CD4-positive, alpha-beta T cell treated with Interleukin-17A for 1 hour (primary cell): ENCODE data around the gene JAKMIP1.
A peak's percentile ranks its signal among the peaks of the same experiment; 100 is the strongest.

Source experiments
- DNase-seq: peaks from one replicate; pipeline ENCODE4 v3.0.0-alpha.2; 2020

JAKMIP1 gene

GRCh38 chr4:6177587-6178197 lies 22.7 kb downstream of the JAKMIP1 start:
- peak; percentile 80 for DNase-seq

GRCh38 chr4:6175426-6175825 lies 24.9 kb downstream of the JAKMIP1 start:
- DNase-seq = no peak

DNA sequence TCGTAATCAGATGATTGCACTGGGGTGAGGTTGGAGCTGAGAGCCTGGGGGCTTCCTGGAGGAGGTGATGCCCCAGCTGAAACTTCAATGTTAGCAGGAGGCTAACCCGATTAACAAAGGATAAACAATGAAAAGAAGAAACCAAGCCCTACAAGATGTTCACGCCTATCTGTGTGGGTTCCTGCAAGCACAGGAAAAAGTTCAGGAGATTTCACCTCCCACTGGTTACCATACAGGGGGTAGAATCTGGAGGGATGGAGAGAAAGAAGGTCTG lies 27.5 kb downstream of the JAKMIP1 start:
- DNase-seq = no peak

DNA sequence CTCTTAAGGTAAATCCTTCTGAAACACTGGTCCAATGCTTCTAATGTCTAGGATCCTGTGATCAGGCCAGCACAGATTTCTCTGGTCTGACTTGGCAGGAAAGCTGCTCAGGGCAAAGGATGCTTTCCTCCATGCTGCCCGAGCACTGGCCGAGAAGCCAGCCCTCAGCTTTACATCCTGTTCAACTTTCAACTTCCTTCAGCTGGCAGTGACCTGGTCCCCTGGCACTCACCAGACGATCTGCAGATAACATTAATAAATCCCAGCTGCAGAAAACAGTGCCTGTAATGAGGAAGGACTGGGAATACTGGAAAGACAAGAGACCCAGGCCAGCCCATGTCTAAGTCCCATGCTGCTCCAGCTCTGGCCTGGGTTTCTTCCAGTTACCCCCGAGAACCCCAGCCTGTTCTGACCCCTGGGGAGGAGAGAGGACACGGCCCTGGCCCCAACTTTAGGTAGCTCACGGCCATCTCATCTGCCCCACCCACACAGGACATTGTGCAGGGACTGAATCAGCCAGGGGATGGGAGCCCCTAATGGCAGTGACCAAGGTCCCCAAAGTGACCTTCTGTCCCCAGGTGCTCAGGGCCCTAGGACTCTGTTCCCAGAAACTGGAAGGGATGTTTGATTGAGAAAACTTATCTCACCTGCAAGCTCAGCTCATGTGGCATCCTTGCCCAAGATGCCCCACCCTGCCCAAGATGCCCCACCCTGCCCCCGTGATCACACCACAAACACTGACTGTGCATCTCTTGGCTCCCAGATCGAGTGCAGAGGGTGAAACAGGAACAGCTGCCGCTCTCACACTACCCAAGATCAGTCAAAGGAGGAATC lies 28.0 kb downstream of the JAKMIP1 start:
- DNase-seq = peak; percentile 51

DNA sequence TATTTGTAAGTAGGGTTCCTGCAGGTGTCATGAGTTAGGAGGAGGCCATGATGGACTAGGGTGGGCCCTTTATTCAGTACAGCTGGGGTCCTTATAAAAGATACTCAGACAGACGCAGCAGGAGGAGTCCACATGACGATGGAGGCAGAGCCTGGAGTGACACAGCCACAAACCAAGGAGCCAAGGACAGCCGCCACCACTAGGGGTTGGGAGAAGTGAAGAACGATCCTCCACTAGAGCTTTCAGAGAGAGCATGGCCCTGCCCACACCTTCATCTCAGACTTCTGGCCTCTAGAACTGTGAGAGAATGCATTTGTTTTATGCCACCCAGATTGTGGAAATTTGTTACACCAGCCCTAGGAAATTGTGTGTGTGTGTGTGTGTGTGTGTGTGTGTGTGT lies 31.1 kb downstream of the JAKMIP1 start:
- no peak for DNase-seq

GRCh38 chr4:6165766-6166165 lies 34.6 kb downstream of the JAKMIP1 start:
- no peak for DNase-seq

GRCh38 chr4:6162885-6163284 lies 37.5 kb downstream of the JAKMIP1 start:
- no peak for DNase-seq

GRCh38 chr4:6161921-6162464 lies 38.4 kb downstream of the JAKMIP1 start:
- DNase-seq = no peak

DNA sequence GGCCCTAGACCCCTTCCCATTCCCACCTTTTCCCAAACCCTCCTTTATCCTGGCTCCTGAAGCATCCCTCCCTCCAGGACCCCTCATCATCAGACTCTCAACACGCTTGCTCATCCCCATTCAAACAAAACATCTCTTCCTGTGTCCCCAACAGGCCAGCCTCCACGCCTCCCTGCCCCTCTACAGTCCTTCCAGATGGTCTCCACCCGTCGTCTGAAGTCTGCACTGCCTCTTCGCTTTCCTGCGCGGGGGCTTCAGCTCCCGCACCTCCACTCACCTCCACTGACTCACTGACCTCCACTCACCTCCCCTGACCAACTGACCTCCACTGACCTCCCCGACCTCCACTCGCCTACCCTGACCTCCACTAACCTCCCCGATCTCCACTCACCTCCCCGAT lies 39.8 kb downstream of the JAKMIP1 start:
- no peak for DNase-seq

DNA sequence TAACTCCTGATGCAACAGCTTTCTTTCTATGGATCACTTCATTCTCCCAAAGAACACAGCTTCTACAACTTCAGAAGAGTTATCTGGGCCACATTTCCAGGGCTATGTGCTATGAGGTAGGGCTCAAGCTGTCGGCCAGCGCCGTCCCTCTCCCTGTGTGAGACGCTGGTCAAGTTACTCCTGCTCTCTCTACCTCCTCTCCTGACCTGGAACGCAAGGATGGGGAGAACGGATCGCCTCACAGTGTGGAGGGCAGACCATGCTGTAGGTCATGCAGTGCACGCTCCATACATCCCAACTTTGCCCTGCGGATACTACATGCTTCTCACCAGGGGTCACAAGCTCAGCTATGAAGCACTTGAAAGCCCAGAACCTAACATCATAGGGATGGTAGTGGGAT lies 42.4 kb downstream of the JAKMIP1 start:
- DNase-seq = no peak

- no peak for DNase-seq
Observed at GRCh38 chr4:6155996-6156750, 44.2 kb downstream of the JAKMIP1 start.

GRCh38 chr4:6154875-6155274 lies 45.5 kb downstream of the JAKMIP1 start:
- no peak for DNase-seq

DNA sequence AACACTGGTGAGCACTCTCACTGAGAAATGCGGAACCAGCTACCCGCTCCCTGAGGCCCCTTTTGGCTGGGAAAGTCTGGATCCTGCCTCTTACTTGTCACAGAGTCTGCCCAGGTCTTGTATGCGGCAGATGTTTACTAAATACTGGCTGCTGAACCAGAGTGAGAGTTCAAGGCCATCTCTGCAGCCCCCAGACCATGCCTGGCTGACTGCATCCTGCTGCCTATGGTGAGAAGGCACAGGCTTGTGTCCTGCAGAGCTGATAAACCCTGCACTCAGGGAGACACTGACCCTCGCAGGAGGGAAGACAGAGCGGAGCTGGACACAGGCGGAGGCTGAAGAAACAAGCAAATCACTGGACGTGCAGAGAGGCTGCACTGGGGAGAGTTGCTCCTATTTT lies 46.5 kb downstream of the JAKMIP1 start:
- DNase-seq = no peak

- DNase-seq = peak; percentile 22
Observed at GRCh38 chr4:6152869-6153705, 47.3 kb downstream of the JAKMIP1 start.

DNA sequence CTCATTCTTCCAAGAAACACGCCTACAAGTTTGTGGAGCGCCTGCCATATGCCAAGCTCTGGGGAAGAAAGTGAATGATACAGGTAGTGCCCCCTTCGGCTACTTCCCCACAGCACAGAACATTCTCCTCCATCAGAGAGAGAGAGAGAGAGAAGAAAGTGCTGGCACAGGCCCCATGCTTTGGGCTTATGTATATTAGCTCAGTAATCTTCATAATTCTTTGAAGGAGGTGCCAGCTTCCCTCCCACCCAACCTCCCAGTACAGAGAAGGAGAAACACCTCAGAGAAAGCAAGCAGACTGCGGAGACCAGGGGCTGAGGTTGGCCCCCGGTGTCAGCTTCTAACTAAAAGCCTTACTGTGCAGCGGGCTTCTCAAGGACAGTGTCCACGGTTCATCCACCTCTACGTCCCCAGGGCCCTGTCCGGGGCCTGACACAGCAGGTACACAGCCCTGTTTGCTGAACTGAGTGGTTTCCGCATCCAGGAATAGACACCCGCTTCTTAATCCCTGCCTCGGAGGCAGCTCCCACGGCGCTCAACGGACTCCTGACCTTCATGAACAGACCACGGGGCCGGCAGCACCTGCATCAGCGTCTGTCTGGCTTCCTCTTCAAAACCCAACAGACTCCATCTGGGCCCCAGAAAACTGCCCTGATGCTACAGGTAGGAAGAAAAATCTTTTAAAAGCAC lies 50.2 kb downstream of the JAKMIP1 start:
- DNase-seq = no peak

DNA sequence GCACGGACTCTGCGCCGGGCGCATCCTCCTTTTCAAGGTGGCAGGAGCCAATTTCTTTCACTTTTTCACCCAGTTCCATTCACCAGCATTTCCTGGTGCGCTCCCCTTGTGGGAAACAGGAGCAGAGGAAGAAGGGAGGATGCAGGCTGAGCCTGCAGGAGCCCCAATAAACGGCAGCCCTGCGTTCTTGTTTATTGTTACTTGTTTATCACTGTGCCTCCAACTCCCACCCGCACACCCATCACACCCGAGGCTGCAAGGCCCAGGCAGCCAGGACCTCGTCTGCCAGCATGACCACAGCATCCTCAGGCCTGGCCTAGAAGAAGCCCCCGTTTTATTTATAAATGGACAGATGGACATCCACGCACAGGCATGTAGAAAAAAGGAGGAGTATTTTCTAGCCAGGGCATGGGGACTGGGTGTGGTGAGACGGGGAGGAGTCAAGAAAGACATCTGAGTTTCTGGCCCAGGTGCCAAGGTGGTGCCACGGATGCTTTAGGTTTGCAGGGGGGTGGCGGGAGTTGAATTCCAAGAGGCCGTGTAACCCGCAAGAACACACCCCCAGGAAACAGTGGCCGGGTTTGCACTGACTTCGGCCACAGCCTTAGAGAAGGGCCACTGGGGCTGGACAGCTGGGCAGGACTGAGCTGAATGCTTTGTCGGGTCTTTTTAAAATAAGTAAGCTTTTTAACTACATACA lies 51.7 kb downstream of the JAKMIP1 start:
- no peak for DNase-seq

GRCh38 chr4:6147441-6147840 lies 52.9 kb downstream of the JAKMIP1 start:
- no peak for DNase-seq

DNA sequence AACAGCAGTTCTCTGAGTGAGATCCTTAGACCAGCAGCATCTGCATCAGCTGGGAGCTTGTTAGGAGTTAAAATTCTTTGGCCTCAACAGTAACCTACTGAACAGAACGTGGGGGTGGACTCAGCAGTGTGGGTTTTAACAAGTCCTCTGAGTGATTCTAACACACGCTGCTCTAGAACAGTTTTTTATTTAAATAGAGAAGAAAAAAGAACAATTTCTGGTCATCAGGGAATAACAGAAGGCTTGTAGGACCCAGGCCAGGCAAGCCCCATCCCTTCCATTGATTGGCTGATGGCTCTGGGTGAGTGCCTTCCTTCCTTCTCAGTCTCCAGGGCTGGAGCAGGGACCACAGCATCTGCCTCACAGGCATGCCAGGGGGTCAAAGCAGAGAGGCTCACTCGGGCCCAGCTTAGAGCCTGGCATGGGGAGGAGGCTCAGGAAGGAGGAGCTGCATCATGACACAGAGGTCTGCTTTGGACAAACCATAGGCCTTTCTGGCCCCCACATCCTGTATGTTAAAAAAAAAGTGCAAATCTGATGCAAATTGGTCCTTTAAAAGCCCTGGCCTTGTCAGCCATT lies 56.7 kb downstream of the JAKMIP1 start:
- DNase-seq = no peak

DNA sequence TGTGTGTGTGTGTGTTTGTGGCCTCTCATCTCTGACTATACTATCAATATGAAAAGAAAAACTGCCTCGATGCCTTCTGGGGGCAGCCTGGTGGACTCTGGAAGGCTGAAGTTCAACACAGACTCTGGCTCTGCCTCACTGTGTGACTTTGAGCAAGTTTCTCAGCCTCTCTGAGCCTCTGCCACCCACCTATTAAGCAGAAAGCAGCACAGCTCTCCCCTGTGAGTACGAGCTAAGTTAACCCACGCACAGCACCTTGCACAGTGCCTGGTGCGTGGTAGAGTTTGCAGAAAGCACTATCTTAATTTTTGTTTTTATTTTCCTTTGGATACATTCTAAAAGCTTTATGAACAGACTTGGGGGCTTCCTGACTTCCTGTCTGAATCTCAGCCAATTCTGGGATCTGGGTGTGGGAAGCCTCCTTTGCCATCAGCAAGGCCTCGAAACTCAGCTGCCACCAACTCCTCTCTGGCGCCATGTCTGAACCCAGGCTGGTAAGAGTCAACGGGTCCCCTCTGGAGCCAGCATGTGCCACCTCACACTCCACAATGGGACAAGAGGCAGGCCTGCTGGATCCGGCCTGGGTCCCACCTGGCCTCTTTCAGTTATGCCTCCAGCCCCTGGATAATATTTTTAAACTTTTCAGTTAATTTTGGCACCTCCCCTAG lies 57.3 kb downstream of the JAKMIP1 start:
- DNase-seq = no peak

- no peak for DNase-seq
Observed at GRCh38 chr4:6142511-6142910, 57.8 kb downstream of the JAKMIP1 start.

- no peak for DNase-seq
Observed at GRCh38 chr4:6141554-6141953, 58.8 kb downstream of the JAKMIP1 start.
